Panc1 (cell line): ENCODE measurements around the gene TLL2. TPM values are rescaled to one million over a fixed set of nuclear protein-coding genes. Genes with fewer than 3 reads are reported as not detected.

Experiments used
- ATAC-seq: fragments of 200-7000 bp; cut with Tn5 transposase; 2 replicates; pipeline ENCODE4 v1.9.1; 2020; ENCODE audit warnings: mild to moderate bottlenecking, moderate library complexity
- BruUV-seq: library from RNA; stranded (reverse); fragments of 400-500 nt; replicated peaks from 2 replicates; lab custom pipeline; 2021; lab: Mats Ljungman, UMichigan
- CTCF ChIA-PET: fragments of 300-600 bp; sonication (Branson Sonifier 250); formaldehyde crosslinking; loops from one replicate; lab custom pipeline; 2022; ENCODE audit warnings: antibody characterized with exemption; lab: Charles Lee
- POLR2A ChIA-PET: fragments of 300-600 bp; sonication (Branson Sonifier 250); formaldehyde crosslinking; loops from one replicate; lab custom pipeline; 2022; ENCODE audit warnings: antibody characterized with exemption; lab: Charles Lee
- DNase-seq: peaks from one replicate; pipeline ENCODE4 v3.0.0-alpha.2; 2010; ENCODE audit warnings: low read depth, low spot score
- H3K27ac ChIP-seq: 2 replicates; pipeline ENCODE4 v1.5.1; 2011; ENCODE audit warnings: mild to moderate bottlenecking, low read length, inconsistent platforms
- H3K27me3 ChIP-seq: fragments of 200-500 bp; sonication (Bioruptor generic); 2 replicates; pipeline ENCODE4 v1.6.0; 2014; ENCODE audit warnings: low read length, inconsistent platforms; ENCODE audit not compliant: control insufficient read depth, insufficient read depth
- H3K36me3 ChIP-seq: fragments of 200-500 bp; sonication (Bioruptor generic); 2 replicates; pipeline ENCODE4 v1.5.1; 2014; ENCODE audit warnings: inconsistent platforms, mild to moderate bottlenecking, low read length, moderate library complexity; ENCODE audit not compliant: control insufficient read depth, insufficient read depth
- H3K4me1 ChIP-seq: 2 replicates; pipeline ENCODE4 v1.5.1; 2011; ENCODE audit warnings: inconsistent platforms, mild to moderate bottlenecking, low read length, moderate library complexity; ENCODE audit not compliant: control insufficient read depth, insufficient read depth
- H3K4me3 ChIP-seq, 2 experiments: 2 replicates each; pipeline ENCODE4 v1.5.1; 2011 to 2012; ENCODE audit warnings: low read depth in 2 of 2, low read length in 2 of 2, mild to moderate bottlenecking in 2 of 2, inconsistent platforms in 1 of 2, moderate library complexity in 1 of 2
- H3K9me3 ChIP-seq: fragments of 200-500 bp; sonication (Bioruptor generic); 2 replicates; pipeline ENCODE4 v1.5.1; 2014; ENCODE audit warnings: low read depth, mild to moderate bottlenecking, inconsistent platforms, low read length, moderate library complexity; ENCODE audit not compliant: control insufficient read depth, insufficient read depth
- POLR2AphosphoS5 ChIP-seq: IDR thresholded peaks from 2 replicates; pipeline ENCODE4 v1.6.1; 2012; ENCODE audit warnings: mild to moderate bottlenecking, low read depth, low read length, moderate library complexity
- SIN3A ChIP-seq: IDR thresholded peaks from 2 replicates; pipeline ENCODE4 v1.6.1; 2012; ENCODE audit warnings: low read depth, mild to moderate bottlenecking, low read length, moderate library complexity, borderline replicate concordance; ENCODE audit not compliant: insufficient read depth
- TCF7L2 ChIP-seq: IDR thresholded peaks from 2 replicates; pipeline ENCODE4 v1.6.1; 2011; ENCODE audit warnings: mild to moderate bottlenecking, low read depth, low read length, inconsistent platforms
- in situ Hi-C: cut with HindIII; loops from 2 replicates; pipeline ENCODE4 v1.10.0; 2016; ENCODE audit warnings: low sequenced_read_pairs, low pct_unique_long_range_greater_than_20kb
- intact Hi-C: fragments of 100-400 bp; cut with micrococcal nuclease; formaldehyde crosslinking; loops from one replicate; pipeline ENCODE4 v1.10.0; 2022; ENCODE audit not compliant: unreplicated experiment
- total RNA-seq: library from RNA; stranded (reverse); gene quantifications from one replicate; pipeline ENCODE4 v1.2.1, GENCODE V29; 2021; ENCODE audit not compliant: unreplicated experiment
- TF ChIP-seq, protein P1 (sequence below): fragments of 450-650 bp; IDR thresholded peaks from 2 replicates; pipeline ENCODE4 v1.5.1; 2017; ENCODE audit warnings: mild to moderate bottlenecking
- TF ChIP-seq, protein P2 (sequence below), 2 experiments: IDR thresholded peaks; 2 replicates each; pipeline ENCODE4 v1.6.1; 2011 to 2012; ENCODE audit warnings: low read depth in 2 of 2, control low read depth in 1 of 2, low read length in 1 of 2, mild to moderate bottlenecking in 1 of 2, moderate library complexity in 1 of 2; ENCODE audit not compliant: insufficient read depth in 1 of 2

Gene TLL2
- total RNA-seq, 1 experiment from 2014 or later = 0.64 TPM

DNA sequence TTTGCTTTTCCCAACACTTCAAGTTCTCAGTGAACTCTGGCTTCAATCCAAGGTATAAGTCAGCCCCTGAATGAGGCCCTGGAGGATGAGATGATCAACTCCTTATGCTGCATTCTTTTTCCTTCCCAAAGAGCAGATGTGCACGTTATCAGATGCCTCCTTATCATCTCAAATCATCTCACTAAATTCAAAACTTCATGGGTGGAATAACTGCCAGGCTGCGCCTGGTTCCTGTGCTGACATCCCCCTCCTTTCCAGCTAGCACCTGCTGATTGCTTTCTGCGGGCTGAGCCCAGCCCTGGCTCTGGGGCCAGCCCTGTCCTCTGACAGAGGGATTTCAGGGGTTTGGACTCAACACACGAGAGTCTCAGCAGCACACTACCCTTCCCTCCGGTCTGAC is 44.9 kb downstream of the TLL2 start:
- BruUV-seq = no TSS peak
- DNase-seq (no peak), ATAC-seq (no peak)
- Histone ChIP-seq H3K9me3 (no peaks in the 10 kb centered on the region), H3K27ac (no peak overlapping the region), H3K27me3 (peaks cover 10% of the 10 kb centered on the region), H3K4me3 (no peak overlapping the region), H3K4me1 (no peaks in the 10 kb centered on the region), H3K36me3 (no peaks in the 10 kb centered on the region)
- ChIA-PET CTCF (no interaction called here), POLR2A (no interaction called here)
- in situ Hi-C loops = no loop called here
- TF ChIP-seq SIN3A = no peak
- TF ChIP-seq, protein P1, sequence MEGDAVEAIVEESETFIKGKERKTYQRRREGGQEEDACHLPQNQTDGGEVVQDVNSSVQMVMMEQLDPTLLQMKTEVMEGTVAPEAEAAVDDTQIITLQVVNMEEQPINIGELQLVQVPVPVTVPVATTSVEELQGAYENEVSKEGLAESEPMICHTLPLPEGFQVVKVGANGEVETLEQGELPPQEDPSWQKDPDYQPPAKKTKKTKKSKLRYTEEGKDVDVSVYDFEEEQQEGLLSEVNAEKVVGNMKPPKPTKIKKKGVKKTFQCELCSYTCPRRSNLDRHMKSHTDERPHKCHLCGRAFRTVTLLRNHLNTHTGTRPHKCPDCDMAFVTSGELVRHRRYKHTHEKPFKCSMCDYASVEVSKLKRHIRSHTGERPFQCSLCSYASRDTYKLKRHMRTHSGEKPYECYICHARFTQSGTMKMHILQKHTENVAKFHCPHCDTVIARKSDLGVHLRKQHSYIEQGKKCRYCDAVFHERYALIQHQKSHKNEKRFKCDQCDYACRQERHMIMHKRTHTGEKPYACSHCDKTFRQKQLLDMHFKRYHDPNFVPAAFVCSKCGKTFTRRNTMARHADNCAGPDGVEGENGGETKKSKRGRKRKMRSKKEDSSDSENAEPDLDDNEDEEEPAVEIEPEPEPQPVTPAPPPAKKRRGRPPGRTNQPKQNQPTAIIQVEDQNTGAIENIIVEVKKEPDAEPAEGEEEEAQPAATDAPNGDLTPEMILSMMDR = no peak
- intact Hi-C loops = no loop called here

DNA sequence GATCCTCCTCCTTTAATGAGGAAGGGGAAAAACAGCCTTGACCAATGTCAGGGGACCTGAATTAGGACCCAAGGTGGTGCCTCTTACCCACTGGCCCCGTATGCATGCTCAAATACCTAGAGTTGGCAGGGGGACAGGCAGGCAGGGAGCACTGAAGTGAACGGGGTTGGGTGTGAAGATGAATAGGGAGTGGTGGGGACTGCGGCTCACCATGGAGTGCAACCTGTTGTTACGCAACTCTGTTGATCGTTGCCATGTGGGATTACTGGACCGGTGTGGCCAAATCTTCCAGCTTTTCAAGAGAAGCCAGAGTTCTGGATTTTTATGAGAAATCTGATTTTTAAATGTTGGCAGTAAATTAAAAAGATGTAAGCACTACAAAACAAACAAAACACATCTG is 48.1 kb downstream of the TLL2 start:
- no peak for TF ChIP-seq TCF7L2
- no peak for TF ChIP-seq POLR2AphosphoS5
- TF ChIP-seq, protein P2, sequence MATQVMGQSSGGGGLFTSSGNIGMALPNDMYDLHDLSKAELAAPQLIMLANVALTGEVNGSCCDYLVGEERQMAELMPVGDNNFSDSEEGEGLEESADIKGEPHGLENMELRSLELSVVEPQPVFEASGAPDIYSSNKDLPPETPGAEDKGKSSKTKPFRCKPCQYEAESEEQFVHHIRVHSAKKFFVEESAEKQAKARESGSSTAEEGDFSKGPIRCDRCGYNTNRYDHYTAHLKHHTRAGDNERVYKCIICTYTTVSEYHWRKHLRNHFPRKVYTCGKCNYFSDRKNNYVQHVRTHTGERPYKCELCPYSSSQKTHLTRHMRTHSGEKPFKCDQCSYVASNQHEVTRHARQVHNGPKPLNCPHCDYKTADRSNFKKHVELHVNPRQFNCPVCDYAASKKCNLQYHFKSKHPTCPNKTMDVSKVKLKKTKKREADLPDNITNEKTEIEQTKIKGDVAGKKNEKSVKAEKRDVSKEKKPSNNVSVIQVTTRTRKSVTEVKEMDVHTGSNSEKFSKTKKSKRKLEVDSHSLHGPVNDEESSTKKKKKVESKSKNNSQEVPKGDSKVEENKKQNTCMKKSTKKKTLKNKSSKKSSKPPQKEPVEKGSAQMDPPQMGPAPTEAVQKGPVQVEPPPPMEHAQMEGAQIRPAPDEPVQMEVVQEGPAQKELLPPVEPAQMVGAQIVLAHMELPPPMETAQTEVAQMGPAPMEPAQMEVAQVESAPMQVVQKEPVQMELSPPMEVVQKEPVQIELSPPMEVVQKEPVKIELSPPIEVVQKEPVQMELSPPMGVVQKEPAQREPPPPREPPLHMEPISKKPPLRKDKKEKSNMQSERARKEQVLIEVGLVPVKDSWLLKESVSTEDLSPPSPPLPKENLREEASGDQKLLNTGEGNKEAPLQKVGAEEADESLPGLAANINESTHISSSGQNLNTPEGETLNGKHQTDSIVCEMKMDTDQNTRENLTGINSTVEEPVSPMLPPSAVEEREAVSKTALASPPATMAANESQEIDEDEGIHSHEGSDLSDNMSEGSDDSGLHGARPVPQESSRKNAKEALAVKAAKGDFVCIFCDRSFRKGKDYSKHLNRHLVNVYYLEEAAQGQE (IDR thresholded peaks at IDR 0.05; ENCODE audit: insufficient read depth in 1 of 2, low read depth in 2 of 2, low read length in 1 of 2) = no peak
- TF ChIP-seq, protein P1 = no peak
- TF ChIP-seq SIN3A = no peak
- Histone ChIP-seq H3K36me3 (no peaks in the 10 kb centered on the region), H3K4me3 (no peak overlapping the region), H3K27ac (no peak overlapping the region), H3K9me3 (no peaks in the 10 kb centered on the region), H3K4me1 (no peaks in the 10 kb centered on the region), H3K27me3 (peaks cover 10% of the 10 kb centered on the region)
- in situ Hi-C loops (no loop called here), intact Hi-C loops (no loop called here)
- BruUV-seq = no TSS peak
- no peak for ATAC-seq
- no peak for DNase-seq
- ChIA-PET POLR2A (no interaction called here), CTCF (no interaction called here)
